ENCODE results near the gene POLR3A.

POLR3A gene

DNA sequence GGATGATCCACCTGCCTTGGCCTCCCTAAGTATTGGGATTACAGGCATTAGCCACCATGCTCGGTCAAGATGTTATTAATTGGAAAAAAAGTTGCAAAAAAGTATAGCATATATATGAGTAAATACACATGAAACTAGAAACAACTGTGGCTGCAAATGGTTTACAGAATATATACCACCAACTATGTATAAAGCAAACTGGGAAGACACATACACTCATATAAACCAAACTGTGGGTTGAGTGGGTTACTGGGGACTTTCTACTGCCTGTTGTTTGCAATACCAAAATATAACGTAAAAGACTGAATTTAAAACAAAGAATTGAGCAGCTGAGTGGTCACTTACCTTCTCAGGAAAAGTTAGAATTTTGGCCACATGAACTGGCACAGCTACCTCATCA lies 8.1 kb downstream of the POLR3A start:
- no peak overlapping the region for H3K4me3 ChIP-seq (replicated peaks; ENCODE audit: low read depth, low read length)
- TF ChIP-seq, protein P1, sequence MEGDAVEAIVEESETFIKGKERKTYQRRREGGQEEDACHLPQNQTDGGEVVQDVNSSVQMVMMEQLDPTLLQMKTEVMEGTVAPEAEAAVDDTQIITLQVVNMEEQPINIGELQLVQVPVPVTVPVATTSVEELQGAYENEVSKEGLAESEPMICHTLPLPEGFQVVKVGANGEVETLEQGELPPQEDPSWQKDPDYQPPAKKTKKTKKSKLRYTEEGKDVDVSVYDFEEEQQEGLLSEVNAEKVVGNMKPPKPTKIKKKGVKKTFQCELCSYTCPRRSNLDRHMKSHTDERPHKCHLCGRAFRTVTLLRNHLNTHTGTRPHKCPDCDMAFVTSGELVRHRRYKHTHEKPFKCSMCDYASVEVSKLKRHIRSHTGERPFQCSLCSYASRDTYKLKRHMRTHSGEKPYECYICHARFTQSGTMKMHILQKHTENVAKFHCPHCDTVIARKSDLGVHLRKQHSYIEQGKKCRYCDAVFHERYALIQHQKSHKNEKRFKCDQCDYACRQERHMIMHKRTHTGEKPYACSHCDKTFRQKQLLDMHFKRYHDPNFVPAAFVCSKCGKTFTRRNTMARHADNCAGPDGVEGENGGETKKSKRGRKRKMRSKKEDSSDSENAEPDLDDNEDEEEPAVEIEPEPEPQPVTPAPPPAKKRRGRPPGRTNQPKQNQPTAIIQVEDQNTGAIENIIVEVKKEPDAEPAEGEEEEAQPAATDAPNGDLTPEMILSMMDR (IDR thresholded peaks at IDR 0.05; ENCODE audit: low read depth, low read length, missing control alignments) = no peak
- DNase-seq (ENCODE audit: extremely low read depth, low read depth) = no peak

GRCh38 chr10:78019264-78019663 lies 10.1 kb downstream of the POLR3A start:
- TF ChIP-seq, protein P1 (IDR thresholded peaks at IDR 0.05; ENCODE audit: low read depth, low read length, missing control alignments) = no peak
- H3K4me3 ChIP-seq (replicated peaks; ENCODE audit: low read depth, low read length) = no peak overlapping the region
- DNase-seq (ENCODE audit: extremely low read depth, low read depth) = no peak

DNA sequence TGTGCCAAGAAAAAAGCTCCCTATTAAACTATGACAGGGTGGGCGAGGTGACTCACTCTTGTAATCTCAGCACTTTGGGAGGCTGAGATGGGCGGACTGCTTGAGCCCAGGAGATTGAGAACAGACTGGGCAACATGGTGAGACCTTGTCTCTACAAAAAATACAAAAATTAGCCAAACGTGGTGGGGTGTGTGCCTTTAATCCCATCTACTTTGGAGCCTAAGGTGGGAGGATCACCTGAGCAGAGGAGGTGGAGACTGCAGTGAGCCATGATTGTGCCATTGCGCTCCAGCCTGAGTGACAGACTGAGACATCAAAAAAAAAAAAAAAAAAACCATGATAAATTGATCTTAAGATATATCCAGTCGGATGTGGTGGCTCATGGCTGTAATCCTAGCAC lies 11.5 kb downstream of the POLR3A start:
- TF ChIP-seq, protein P1 (IDR thresholded peaks at IDR 0.05; ENCODE audit: low read depth, low read length, missing control alignments) = no peak
- no peak overlapping the region for H3K4me3 ChIP-seq (replicated peaks; ENCODE audit: low read depth, low read length)
- DNase-seq (ENCODE audit: extremely low read depth, low read depth) = no peak

DNA sequence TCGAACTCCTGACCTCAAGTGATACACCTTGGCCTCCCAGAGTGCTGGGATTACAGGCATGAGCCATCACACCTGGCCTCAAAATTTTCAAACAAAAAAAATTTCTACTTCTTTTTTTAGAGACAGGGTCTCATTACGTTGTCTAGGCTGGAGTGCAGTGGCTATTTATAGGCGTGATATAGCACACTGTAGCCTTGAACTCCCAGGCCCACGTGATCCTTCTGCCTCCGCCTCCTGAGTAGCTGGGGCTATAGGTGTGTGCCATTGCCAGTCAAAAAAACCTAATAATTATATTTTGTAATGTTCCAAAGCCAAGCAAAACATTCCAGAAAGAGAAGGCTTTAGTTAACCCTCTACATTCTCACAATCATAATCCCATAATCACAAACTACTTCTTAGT lies 13.8 kb downstream of the POLR3A start:
- TF ChIP-seq, protein P1 (IDR thresholded peaks at IDR 0.05; ENCODE audit: low read depth, low read length, missing control alignments) = no peak
- H3K4me3 ChIP-seq (replicated peaks; ENCODE audit: low read depth, low read length) = no peak overlapping the region
- DNase-seq (ENCODE audit: extremely low read depth, low read depth) = no peak

- TF ChIP-seq, protein P1 (IDR thresholded peaks at IDR 0.05; ENCODE audit: low read depth, low read length, missing control alignments) = no peak
- no peak overlapping the region for H3K4me3 ChIP-seq (replicated peaks; ENCODE audit: low read depth, low read length)
- no peak for DNase-seq (ENCODE audit: extremely low read depth, low read depth)
These were observed 15.8 kb downstream of the POLR3A start for GRCh38 chr10:78013564-78013963.

GRCh38 chr10:78011065-78011464 lies 18.2 kb downstream of the POLR3A start:
- no peak for DNase-seq (ENCODE audit: extremely low read depth, low read depth)
- TF ChIP-seq, protein P1 (IDR thresholded peaks at IDR 0.05; ENCODE audit: low read depth, low read length, missing control alignments) = no peak
- H3K4me3 ChIP-seq (replicated peaks; ENCODE audit: low read depth, low read length) = no peak overlapping the region

GRCh38 chr10:78010278-78010677 lies 19.0 kb downstream of the POLR3A start:
- H3K4me3 ChIP-seq (replicated peaks; ENCODE audit: low read depth, low read length) = no peak overlapping the region
- TF ChIP-seq, protein P1 (IDR thresholded peaks at IDR 0.05; ENCODE audit: low read depth, low read length, missing control alignments) = no peak
- DNase-seq (ENCODE audit: extremely low read depth, low read depth) = no peak
